HepG2 (cell line): ENCODE measurements around the gene ATP6V1G3. TPM values are rescaled to one million over a fixed set of nuclear protein-coding genes. Genes with fewer than 3 reads are reported as not detected.

Source experiments
- ATAC-seq: fragments of 200-7000 bp; cut with Tn5 transposase; 3 replicates; pipeline ENCODE4 v1.9.1; 2020; ENCODE audit warnings: mild to moderate bottlenecking, moderate library complexity
- BruUV-seq: library from RNA; stranded (reverse); fragments of 400-500 nt; replicated peaks from 2 replicates; lab custom pipeline; 2021; lab: Mats Ljungman, UMichigan
- CTCF ChIA-PET: fragments of 300-600 bp; formaldehyde crosslinking; extraction: SDS; loops from one replicate; lab custom pipeline; 2021; ENCODE audit warnings: low total read pairs, inconsistent platforms, low intra/inter-chr PET ratio; lab: Yijun Ruan, JAX
- POLR2A ChIA-PET: fragments of 350-600 bp; sonication (Branson Sonifier 250); formaldehyde crosslinking; loops from one replicate; lab custom pipeline; 2020; ENCODE audit warnings: antibody characterized with exemption, inconsistent platforms; lab: Yijun Ruan, JAX
- DNase-seq: peaks from one replicate; pipeline ENCODE4 v3.0.0-alpha.2; 2015; ENCODE audit warnings: low spot score
- FAIRE-seq: peaks from 3 replicates; lab custom pipeline; 2011; peaks lifted over from hg19 to GRCh38; lab: Jason Lieb, UNC
- H2AFZ ChIP-seq: one replicate; pipeline ENCODE4 v1.6.1; 2011; ENCODE audit warnings: low read length, inconsistent platforms
- H3K27ac ChIP-seq: fragments of 300-600 bp; 3 replicates; pipeline ENCODE4 v1.8.0; 2011; ENCODE audit warnings: mixed run types, mild to moderate bottlenecking, mixed read lengths, low read length, inconsistent platforms; ENCODE audit not compliant: insufficient read depth; ENCODE audit errors: extremely low read length
- H3K27me3 ChIP-seq, 2 experiments: fragments of 200-600 bp in 1 of 2; 2 replicates in 1 of 2; 3 replicates in 1 of 2; pipeline versions ENCODE4 v1.6.0 to v1.8.0; 2011; ENCODE audit warnings: low read length in 2 of 2, mild to moderate bottlenecking in 2 of 2, moderate library complexity in 2 of 2, inconsistent platforms in 1 of 2; ENCODE audit not compliant: insufficient read depth in 2 of 2, control insufficient read depth in 1 of 2
- H3K36me3 ChIP-seq, 2 experiments: fragments of 200-600 bp in 1 of 2; replicated peaks in 1 of 2; 2 replicates in 1 of 2; 3 replicates in 1 of 2; pipeline versions ENCODE4 v1.5.1 to v1.8.0; 2011; ENCODE audit warnings: low read length in 2 of 2, inconsistent platforms in 1 of 2; ENCODE audit not compliant: insufficient read depth in 2 of 2, control insufficient read depth in 1 of 2
- H3K4me1 ChIP-seq: 2 replicates; pipeline ENCODE4 v1.5.1; 2012; ENCODE audit warnings: low read length, inconsistent platforms; ENCODE audit not compliant: insufficient read depth
- H3K4me2 ChIP-seq: 2 replicates; pipeline ENCODE4 v1.6.0; 2011; ENCODE audit warnings: low read depth, low read length, inconsistent platforms
- H3K4me3 ChIP-seq, 3 experiments: fragments of 200-600 bp in 1 of 3; sonication (generic), shearing (Covaris generic) in 1 of 3; replicated peaks in 1 of 3; 2 replicates each; pipeline ENCODE4 v1.5.1; 2011 to 2016; ENCODE audit warnings: low read length in 3 of 3, inconsistent platforms in 2 of 3, low read depth in 2 of 3, mild to moderate bottlenecking in 2 of 3, control low read depth in 1 of 3, mixed read lengths in 1 of 3; ENCODE audit not compliant: insufficient read depth in 1 of 3
- H3K79me2 ChIP-seq: one replicate; pipeline ENCODE4 v1.6.1; 2011; ENCODE audit warnings: low read length, inconsistent platforms; ENCODE audit not compliant: insufficient read depth
- H3K9ac ChIP-seq: 2 replicates; pipeline ENCODE4 v1.6.0; 2011; ENCODE audit warnings: mild to moderate bottlenecking, low read depth, low read length, inconsistent platforms; ENCODE audit not compliant: insufficient read depth
- H3K9me3 ChIP-seq: 2 replicates; pipeline ENCODE4 v1.5.1; 2012; ENCODE audit warnings: mild to moderate bottlenecking, low read length
- H4K20me1 ChIP-seq: 2 replicates; pipeline ENCODE4 v1.6.0; 2011; ENCODE audit warnings: inconsistent platforms, mild to moderate bottlenecking, low read length, moderate library complexity; ENCODE audit not compliant: insufficient read depth
- BATF2 ChIP-seq: sonication (generic); formaldehyde crosslinking; IDR thresholded peaks from 2 replicates; pipeline ENCODE4 v1.8.0; 2022; ENCODE audit warnings: mild to moderate bottlenecking, missing genetic modification reagents, moderate library complexity
- BCL3 ChIP-seq: sonication (generic); formaldehyde crosslinking; IDR thresholded peaks from 2 replicates; pipeline ENCODE4 v1.5.1; 2020; ENCODE audit warnings: mild to moderate bottlenecking, missing genetic modification reagents, moderate library complexity
- CAMTA2 ChIP-seq: sonication (generic); formaldehyde crosslinking; IDR thresholded peaks from 2 replicates; pipeline ENCODE4 v1.4.0; 2020; ENCODE audit warnings: mild to moderate bottlenecking, missing genetic modification reagents, borderline replicate concordance
- CSRNP1 ChIP-seq: sonication (generic); formaldehyde crosslinking; IDR thresholded peaks from 2 replicates; pipeline ENCODE4 v1.8.1; 2023; ENCODE audit warnings: mild to moderate bottlenecking, missing genetic modification reagents
- KAT2B ChIP-seq: fragments of 150-350 bp; IDR thresholded peaks from 2 replicates; pipeline ENCODE4 v1.6.1; 2014; ENCODE audit warnings: low read depth, low read length, borderline replicate concordance
- NCOA5 ChIP-seq: sonication (generic); formaldehyde crosslinking; IDR thresholded peaks from 2 replicates; pipeline ENCODE4 v1.4.0; 2020; ENCODE audit warnings: missing genetic modification reagents
- NFYC ChIP-seq: IDR thresholded peaks from 2 replicates; pipeline ENCODE4 v1.6.1; 2016; ENCODE audit warnings: missing genetic modification reagents, missing compliant biosample characterization
- NR1H2 ChIP-seq: sonication (generic); formaldehyde crosslinking; IDR thresholded peaks from 2 replicates; pipeline ENCODE4 v1.8.1; 2022; ENCODE audit warnings: low read depth, missing genetic modification reagents, borderline replicate concordance
- PCBP2 ChIP-seq: fragments of 200-400 bp; formaldehyde crosslinking; optimal IDR thresholded peaks from 2 replicates; pipeline ENCODE3; 2018; ENCODE audit warnings: low read length, low read depth; ENCODE audit not compliant: poor library complexity, severe bottlenecking
- SMAD3 ChIP-seq: sonication (generic); formaldehyde crosslinking; IDR thresholded peaks from 2 replicates; pipeline ENCODE4 v1.4.0; 2020; ENCODE audit warnings: missing genetic modification reagents
- THYN1 ChIP-seq: sonication (generic); formaldehyde crosslinking; IDR thresholded peaks from 2 replicates; pipeline ENCODE4 v1.8.1; 2023; ENCODE audit warnings: low read depth, mild to moderate bottlenecking, moderate library complexity, missing genetic modification reagents, borderline replicate concordance
- ZBTB1 ChIP-seq: sonication (generic); formaldehyde crosslinking; IDR thresholded peaks from 2 replicates; pipeline ENCODE4 v1.4.0; 2020; ENCODE audit warnings: missing genetic modification reagents, borderline replicate concordance
- ZBTB49 ChIP-seq: sonication (generic); formaldehyde crosslinking; IDR thresholded peaks from 2 replicates; pipeline ENCODE4 v1.4.0; 2020; ENCODE audit warnings: missing genetic modification reagents, borderline replicate concordance
- ZMAT5 ChIP-seq: sonication (generic); formaldehyde crosslinking; IDR thresholded peaks from 2 replicates; pipeline ENCODE4 v1.5.0; 2020; ENCODE audit warnings: mild to moderate bottlenecking, low read depth, missing genetic modification reagents, borderline replicate concordance
- whole genome bisulfite sequencing: methylation state at CpG from one replicate; pipeline ENCODE4 v1.1.6; 2017; ENCODE audit warnings: low lambda C conversion rate; 5-methylcytosine and 5-hydroxymethylcytosine counted together
- in situ Hi-C: cut with HindIII; loops from 2 replicates; pipeline ENCODE4 v1.10.0; 2017; ENCODE audit warnings: low pct_unique_long_range_greater_than_20kb; ENCODE audit not compliant: extremely low pct_ligation_motif_present
- intact Hi-C: fragments of 100-400 bp; cut with micrococcal nuclease; formaldehyde crosslinking; loops from one replicate; pipeline ENCODE4 v1.10.0; 2022; ENCODE audit not compliant: unreplicated experiment
- polyA plus RNA-seq, 8 experiments: library from polyadenylated mRNA; depleted of rRNA in 3 of 8; stranded (reverse) in 7 of 8; unstranded in 1 of 8; fragments of >200 nt; fragmentation: Illumina TruSeq in 4 of 8; extraction: Trizol in 4 of 8; gene quantifications; 2 replicates each; pipeline versions ENCODE4 v1.2.1 to v1.2.3, GENCODE V29; 2011 to 2016; ENCODE audit warnings: low read depth in 4 of 8, missing spikeins in 1 of 8, mixed read lengths in 1 of 8; ENCODE audit not compliant: insufficient read depth in 1 of 8
- total RNA-seq, 5 experiments: library from RNA; depleted of rRNA; stranded (reverse); fragments of >200 nt; fragmentation: Illumina TruSeq; extraction: Trizol; gene quantifications; 2 replicates each; pipeline ENCODE4 v1.2.3, GENCODE V29; 2016; ENCODE audit warnings: low read depth in 1 of 5

Gene ATP6V1G3
- total and polyA plus RNA-seq, 2 of the 13 experiments (the other 11 are each of a cell fraction or from before 2014, with no cell fraction given) = not detected

- Histone ChIP-seq H4K20me1 (no peaks in the 10 kb centered on the region), H3K79me2 (no peaks in the 10 kb centered on the region), H3K27ac (no peak overlapping the region), H3K4me3 (no peak overlapping the region), H3K4me2 (no peak overlapping the region), H3K4me1 (no peaks in the 10 kb centered on the region), H3K27me3 (no peaks in the 10 kb centered on the region), H3K36me3 (no peaks in the 10 kb centered on the region), H3K9ac (no peak overlapping the region), H2AFZ (no peak overlapping the region), H3K9me3 (no peaks in the 10 kb centered on the region)
- POLR2A ChIA-PET = no interaction called here
- in situ Hi-C loops = no loop called here
- DNase-seq (no peak), ATAC-seq (no peak), FAIRE-seq (no peak)
- no TSS peak for BruUV-seq
- CTCF ChIA-PET = no interaction called here
- TF ChIP-seq CSRNP1 (no peak), THYN1 (no peak), BATF2 (no peak), PCBP2 (no peak), ZBTB1 (CRISPR knock-in tag) (no peak), NFYC (CRISPR knock-in tag) (no peak), BCL3 (no peak), ZMAT5 (CRISPR knock-in tag) (no peak), SMAD3 (CRISPR knock-in tag) (no peak), NR1H2 (CRISPR knock-in tag) (no peak), KAT2B (no peak), CAMTA2 (CRISPR knock-in tag) (no peak), ZBTB49 (CRISPR knock-in tag) (no peak), NCOA5 (CRISPR knock-in tag) (no peak)
- WGBS = 10% methylated on average over 1 of the region's 1 CpG
- intact Hi-C loops = no loop called here
These were observed 50.3 kb downstream of the ATP6V1G3 start for GRCh38 chr1:198490224-198490623.
